HepG2 (cell line): ENCODE data around the gene PDIK1L. TPM values are rescaled to one million over a fixed set of nuclear protein-coding genes. Genes with fewer than 3 reads are reported as not detected.

Experiments
- ARNT2 ChIP-seq: sonication (generic); formaldehyde crosslinking; IDR thresholded peaks from 2 replicates; pipeline ENCODE4 v1.8.0; 2022; ENCODE audit warnings: mild to moderate bottlenecking, low read depth, missing genetic modification reagents, moderate library complexity
- HMG20B ChIP-seq: conservative IDR thresholded peaks from 2 replicates; pipeline ENCODE4 v1.6.1; 2016; ENCODE audit warnings: missing genetic modification reagents, missing compliant biosample characterization
- MTA3 ChIP-seq: sonication (generic); formaldehyde crosslinking; IDR thresholded peaks from 2 replicates; pipeline ENCODE4 v1.4.0; 2020; ENCODE audit warnings: missing genetic modification reagents
- RBAK ChIP-seq: sonication (generic); formaldehyde crosslinking; IDR thresholded peaks from 2 replicates; pipeline ENCODE4 v1.5.1; 2020; ENCODE audit warnings: mild to moderate bottlenecking, missing genetic modification reagents
- SP140L ChIP-seq: sonication (generic); formaldehyde crosslinking; IDR thresholded peaks from 2 replicates; pipeline ENCODE4 v1.4.0; 2020; ENCODE audit warnings: missing genetic modification reagents, borderline replicate concordance
- TERF1 ChIP-seq: sonication (generic); formaldehyde crosslinking; IDR thresholded peaks from 2 replicates; pipeline ENCODE4 v1.8.0; 2022; ENCODE audit warnings: mild to moderate bottlenecking, missing genetic modification reagents, moderate library complexity
- ZMAT5 ChIP-seq: sonication (generic); formaldehyde crosslinking; IDR thresholded peaks from 2 replicates; pipeline ENCODE4 v1.5.0; 2020; ENCODE audit warnings: mild to moderate bottlenecking, low read depth, missing genetic modification reagents, borderline replicate concordance
- ZNF225 ChIP-seq: sonication (generic); formaldehyde crosslinking; IDR thresholded peaks from 2 replicates; pipeline ENCODE4 v1.4.0; 2020; ENCODE audit warnings: mild to moderate bottlenecking, missing genetic modification reagents
- ZNF83 ChIP-seq: sonication (generic); formaldehyde crosslinking; IDR thresholded peaks from 2 replicates; pipeline ENCODE4 v1.4.0; 2020; ENCODE audit warnings: missing genetic modification reagents, mild to moderate bottlenecking, borderline replicate concordance
- polyA plus RNA-seq, 8 experiments: library from polyadenylated mRNA; depleted of rRNA in 3 of 8; stranded (reverse) in 7 of 8; unstranded in 1 of 8; fragments of >200 nt; fragmentation: Illumina TruSeq in 4 of 8; extraction: Trizol in 4 of 8; gene quantifications; 2 replicates each; pipeline versions ENCODE4 v1.2.1 to v1.2.3, GENCODE V29; 2011 to 2016; ENCODE audit warnings: low read depth in 4 of 8, missing spikeins in 1 of 8, mixed read lengths in 1 of 8; ENCODE audit not compliant: insufficient read depth in 1 of 8
- total RNA-seq, 5 experiments: library from RNA; depleted of rRNA; stranded (reverse); fragments of >200 nt; fragmentation: Illumina TruSeq; extraction: Trizol; gene quantifications; 2 replicates each; pipeline ENCODE4 v1.2.3, GENCODE V29; 2016; ENCODE audit warnings: low read depth in 1 of 5
- TF ChIP-seq, protein P1 (sequence below): sonication (generic); formaldehyde crosslinking; IDR thresholded peaks from one replicate; pipeline ENCODE4 v1.5.1; 2020; ENCODE audit warnings: mild to moderate bottlenecking, missing genetic modification reagents; ENCODE audit errors: not compliant biosample characterization
- TF ChIP-seq, protein P2 (sequence below): sonication (generic); formaldehyde crosslinking; IDR thresholded peaks from 2 replicates; pipeline ENCODE4 v1.4.0; 2020; ENCODE audit warnings: missing genetic modification reagents, borderline replicate concordance
- TF ChIP-seq, protein P3 (sequence below): sonication (generic); formaldehyde crosslinking; IDR thresholded peaks from 2 replicates; pipeline ENCODE4 v1.4.0; 2020; ENCODE audit warnings: missing genetic modification reagents

The PDIK1L gene
- total and polyA plus RNA-seq, 2 of the 13 experiments (the other 11 are each of a cell fraction or from before 2014, with no cell fraction given) = 1.9 to 4.6 TPM

DNA sequence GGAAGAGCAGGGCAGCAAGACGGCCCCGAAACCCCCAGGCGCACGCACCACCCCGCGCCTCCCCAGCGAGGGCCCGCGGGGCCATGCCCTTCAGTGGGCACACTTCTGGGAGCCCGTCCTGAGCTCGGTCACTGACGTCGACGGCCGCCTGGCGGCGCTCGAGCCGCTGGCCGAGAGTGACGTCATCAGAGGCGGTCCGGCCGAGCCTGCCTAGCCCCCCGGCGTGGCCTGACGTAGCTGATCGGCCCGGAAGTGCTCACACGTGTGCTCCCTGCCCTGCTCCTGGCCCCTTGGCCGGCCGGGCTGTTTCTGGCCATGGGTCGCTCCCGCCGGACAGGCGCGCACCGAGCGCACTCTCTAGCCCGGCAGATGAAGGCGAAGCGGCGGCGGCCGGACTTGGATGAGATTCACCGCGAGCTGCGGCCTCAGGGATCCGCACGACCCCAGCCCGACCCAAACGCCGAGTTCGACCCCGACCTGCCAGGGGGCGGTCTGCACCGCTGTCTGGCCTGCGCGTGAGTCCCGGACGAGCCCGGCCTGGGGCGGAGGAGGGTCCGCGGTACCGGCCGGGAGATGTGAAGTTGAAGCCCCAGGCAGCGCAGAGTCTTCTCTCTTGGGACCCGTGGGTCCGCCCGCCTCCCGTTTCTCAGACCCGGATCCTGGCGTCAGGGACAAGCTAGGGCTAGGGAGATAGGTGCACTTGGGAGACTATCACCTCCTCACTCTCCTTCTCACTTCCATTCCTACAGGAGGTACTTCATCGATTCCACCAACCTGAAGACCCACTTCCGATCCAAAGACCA is 58.2 kb downstream of the PDIK1L start, which contains the start of gene ZNF593 (continued):
- TF ChIP-seq, protein P1, sequence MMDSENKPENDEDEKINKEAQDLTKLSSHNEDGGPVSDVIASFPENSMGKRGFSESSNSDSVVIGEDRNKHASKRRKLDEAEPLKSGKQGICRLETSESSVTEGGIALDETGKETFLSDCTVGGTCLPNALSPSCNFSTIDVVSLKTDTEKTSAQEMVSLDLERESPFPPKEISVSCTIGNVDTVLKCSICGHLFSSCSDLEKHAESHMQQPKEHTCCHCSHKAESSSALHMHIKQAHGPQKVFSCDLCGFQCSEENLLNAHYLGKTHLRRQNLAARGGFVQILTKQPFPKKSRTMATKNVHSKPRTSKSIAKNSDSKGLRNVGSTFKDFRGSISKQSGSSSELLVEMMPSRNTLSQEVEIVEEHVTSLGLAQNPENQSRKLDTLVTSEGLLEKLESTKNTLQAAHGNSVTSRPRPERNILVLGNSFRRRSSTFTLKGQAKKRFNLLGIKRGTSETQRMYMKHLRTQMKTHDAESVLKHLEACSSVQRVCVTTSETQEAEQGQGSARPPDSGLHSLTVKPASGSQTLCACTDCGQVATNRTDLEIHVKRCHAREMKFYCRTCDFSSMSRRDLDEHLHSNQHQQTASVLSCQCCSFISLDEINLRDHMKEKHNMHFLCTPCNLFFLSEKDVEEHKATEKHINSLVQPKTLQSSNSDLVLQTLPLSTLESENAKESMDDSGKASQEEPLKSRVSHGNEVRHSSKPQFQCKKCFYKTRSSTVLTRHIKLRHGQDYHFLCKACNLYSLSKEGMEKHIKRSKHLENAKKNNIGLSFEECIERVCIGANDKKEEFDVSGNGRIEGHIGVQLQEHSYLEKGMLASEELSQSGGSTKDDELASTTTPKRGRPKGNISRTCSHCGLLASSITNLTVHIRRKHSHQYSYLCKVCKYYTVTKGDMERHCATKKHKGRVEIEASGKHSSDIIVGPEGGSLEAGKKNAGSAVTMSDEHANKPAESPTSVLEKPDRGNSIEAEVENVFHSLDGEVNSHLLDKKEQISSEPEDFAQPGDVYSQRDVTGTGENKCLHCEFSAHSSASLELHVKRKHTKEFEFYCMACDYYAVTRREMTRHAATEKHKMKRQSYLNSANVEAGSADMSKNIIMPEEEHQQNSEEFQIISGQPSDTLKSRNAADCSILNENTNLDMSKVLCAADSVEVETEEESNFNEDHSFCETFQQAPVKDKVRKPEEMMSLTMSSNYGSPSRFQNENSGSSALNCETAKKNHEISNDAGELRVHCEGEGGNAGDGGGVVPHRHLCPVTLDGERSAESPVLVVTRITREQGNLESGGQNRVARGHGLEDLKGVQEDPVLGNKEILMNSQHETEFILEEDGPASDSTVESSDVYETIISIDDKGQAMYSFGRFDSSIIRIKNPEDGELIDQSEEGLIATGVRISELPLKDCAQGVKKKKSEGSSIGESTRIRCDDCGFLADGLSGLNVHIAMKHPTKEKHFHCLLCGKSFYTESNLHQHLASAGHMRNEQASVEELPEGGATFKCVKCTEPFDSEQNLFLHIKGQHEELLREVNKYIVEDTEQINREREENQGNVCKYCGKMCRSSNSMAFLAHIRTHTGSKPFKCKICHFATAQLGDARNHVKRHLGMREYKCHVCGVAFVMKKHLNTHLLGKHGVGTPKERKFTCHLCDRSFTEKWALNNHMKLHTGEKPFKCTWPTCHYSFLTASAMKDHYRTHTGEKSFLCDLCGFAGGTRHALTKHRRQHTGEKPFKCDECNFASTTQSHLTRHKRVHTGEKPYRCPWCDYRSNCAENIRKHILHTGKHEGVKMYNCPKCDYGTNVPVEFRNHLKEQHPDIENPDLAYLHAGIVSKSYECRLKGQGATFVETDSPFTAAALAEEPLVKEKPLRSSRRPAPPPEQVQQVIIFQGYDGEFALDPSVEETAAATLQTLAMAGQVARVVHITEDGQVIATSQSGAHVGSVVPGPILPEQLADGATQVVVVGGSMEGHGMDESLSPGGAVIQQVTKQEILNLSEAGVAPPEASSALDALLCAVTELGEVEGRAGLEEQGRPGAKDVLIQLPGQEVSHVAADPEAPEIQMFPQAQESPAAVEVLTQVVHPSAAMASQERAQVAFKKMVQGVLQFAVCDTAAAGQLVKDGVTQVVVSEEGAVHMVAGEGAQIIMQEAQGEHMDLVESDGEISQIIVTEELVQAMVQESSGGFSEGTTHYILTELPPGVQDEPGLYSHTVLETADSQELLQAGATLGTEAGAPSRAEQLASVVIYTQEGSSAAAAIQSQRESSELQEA = peak; percentile 84
- TF ChIP-seq TERF1 (CRISPR knock-in tag) (no peak), SP140L (CRISPR knock-in tag) (no peak; the same call in 1 of the 2 replicates), ZMAT5 (CRISPR knock-in tag) (no peak), ZNF225 (peak; percentile 91), RBAK (CRISPR knock-in tag) (no peak), HMG20B (CRISPR knock-in tag) (0 out of 2 replicates have a peak, but pooled peaks have one; percentile 25), MTA3 (CRISPR knock-in tag) (no peak), ZNF83 (CRISPR knock-in tag) (no peak), ARNT2 (peak; percentile 90)
- TF ChIP-seq, protein P2, sequence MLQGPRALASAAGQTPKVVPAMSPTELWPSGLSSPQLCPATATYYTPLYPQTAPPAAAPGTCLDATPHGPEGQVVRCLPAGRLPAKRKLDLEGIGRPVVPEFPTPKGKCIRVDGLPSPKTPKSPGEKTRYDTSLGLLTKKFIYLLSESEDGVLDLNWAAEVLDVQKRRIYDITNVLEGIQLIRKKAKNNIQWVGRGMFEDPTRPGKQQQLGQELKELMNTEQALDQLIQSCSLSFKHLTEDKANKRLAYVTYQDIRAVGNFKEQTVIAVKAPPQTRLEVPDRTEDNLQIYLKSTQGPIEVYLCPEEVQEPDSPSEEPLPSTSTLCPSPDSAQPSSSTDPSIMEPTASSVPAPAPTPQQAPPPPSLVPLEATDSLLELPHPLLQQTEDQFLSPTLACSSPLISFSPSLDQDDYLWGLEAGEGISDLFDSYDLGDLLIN (CRISPR knock-in tag) = no peak
- TF ChIP-seq, protein P3, sequence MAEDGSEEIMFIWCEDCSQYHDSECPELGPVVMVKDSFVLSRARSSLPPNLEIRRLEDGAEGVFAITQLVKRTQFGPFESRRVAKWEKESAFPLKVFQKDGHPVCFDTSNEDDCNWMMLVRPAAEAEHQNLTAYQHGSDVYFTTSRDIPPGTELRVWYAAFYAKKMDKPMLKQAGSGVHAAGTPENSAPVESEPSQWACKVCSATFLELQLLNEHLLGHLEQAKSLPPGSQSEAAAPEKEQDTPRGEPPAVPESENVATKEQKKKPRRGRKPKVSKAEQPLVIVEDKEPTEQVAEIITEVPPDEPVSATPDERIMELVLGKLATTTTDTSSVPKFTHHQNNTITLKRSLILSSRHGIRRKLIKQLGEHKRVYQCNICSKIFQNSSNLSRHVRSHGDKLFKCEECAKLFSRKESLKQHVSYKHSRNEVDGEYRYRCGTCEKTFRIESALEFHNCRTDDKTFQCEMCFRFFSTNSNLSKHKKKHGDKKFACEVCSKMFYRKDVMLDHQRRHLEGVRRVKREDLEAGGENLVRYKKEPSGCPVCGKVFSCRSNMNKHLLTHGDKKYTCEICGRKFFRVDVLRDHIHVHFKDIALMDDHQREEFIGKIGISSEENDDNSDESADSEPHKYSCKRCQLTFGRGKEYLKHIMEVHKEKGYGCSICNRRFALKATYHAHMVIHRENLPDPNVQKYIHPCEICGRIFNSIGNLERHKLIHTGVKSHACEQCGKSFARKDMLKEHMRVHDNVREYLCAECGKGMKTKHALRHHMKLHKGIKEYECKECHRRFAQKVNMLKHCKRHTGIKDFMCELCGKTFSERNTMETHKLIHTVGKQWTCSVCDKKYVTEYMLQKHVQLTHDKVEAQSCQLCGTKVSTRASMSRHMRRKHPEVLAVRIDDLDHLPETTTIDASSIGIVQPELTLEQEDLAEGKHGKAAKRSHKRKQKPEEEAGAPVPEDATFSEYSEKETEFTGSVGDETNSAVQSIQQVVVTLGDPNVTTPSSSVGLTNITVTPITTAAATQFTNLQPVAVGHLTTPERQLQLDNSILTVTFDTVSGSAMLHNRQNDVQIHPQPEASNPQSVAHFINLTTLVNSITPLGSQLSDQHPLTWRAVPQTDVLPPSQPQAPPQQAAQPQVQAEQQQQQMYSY = 0 out of 2 replicates have a peak, but pooled peaks have one; percentile 31
